HG02884 (cell line): ENCODE results near the gene RIF1.

ENCODE experiments used
- ATAC-seq: cut with Tn5 transposase; IDR thresholded peaks from one replicate; pipeline ENCODE4 v1.9.1; 2021; ENCODE audit warnings: mild to moderate bottlenecking, moderate library complexity; ENCODE audit not compliant: unreplicated experiment

Gene RIF1

DNA sequence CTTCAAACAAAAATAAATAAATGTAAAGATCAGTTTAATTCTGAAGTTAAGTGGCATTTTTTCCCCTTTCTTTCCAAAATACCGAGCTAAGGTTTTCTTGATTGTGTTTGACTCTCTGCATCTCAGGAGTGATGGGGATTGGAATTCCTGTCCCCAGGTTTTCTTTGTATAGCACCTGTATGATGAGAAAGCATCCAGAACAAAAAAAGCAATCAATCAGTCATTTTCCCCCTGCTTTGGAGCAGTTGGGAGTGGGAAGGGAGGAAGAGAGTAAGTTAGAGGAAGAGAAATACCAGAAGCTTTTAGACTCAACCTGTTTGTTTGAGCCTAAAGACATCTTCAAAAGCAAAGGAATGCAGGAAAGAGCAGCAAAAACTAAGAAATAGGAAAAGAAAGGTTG lies 88.5 kb downstream of the RIF1 start:
- no peak for ATAC-seq

- no peak for ATAC-seq
Observed at GRCh38 chr2:151506170-151506569, 96.5 kb downstream of the RIF1 start.

- ATAC-seq: no peak
Observed at GRCh38 chr2:151508519-151508918, 98.8 kb downstream of the RIF1 start.

DNA sequence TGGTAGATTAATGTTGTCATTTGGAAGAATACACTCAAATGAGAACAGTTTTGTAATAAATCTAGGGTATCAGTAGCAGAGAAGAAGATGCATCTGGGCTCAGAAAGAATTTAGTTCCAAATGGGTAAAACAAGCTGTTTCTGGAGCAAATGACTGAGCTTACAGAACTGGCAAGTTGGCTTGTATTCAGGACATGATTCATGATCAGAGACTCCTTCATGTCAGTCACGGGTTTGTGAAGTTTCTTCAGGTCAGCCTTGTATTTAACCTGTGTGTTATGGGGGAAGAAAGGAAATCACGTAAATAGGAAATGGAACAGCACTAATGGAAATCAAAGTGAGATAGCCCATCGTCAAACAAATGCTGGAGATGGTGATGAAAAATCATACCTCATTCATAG lies 109.1 kb downstream of the RIF1 start:
- ATAC-seq: no peak

DNA sequence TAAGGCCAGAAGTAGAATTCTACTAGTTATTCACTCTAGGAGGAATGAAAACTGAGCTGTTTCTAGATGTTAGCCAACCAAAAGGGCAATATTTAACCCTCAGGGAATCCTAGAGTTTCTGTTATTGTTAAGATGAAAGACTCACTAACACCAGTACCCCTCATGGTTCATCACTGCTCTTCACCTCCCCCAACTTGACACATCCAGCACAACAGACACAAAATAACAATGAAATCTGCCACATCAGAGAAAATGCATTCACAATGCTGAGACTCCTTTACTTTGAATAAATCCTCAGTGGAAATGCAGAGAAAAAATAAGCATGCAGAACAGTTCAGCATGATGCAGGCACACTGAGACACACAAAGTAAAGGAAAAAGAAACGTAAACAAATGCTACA lies 111.3 kb downstream of the RIF1 start:
- ATAC-seq: no peak

DNA sequence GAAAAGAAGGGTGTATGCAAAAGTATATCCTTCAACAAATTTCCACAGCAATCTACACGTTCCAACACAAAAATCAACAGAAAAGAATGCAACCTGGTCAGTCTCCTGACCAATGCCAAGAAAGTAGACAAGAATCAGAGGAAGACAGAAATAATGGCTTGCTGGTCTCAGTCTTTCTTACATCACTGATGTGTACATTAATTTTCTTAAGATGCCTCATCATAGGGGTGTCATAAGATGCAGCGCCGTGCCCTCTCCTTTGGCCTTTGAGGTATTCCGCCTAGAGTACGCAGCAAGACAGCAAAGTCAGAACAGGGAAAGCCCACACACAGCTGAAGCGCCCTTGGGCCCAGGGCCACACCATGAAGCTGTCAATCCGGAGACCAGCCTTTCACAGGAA lies 112.9 kb downstream of the RIF1 start:
- ATAC-seq: no peak

- ATAC-seq: no peak
Observed at GRCh38 chr2:151523850-151524249, 114.1 kb downstream of the RIF1 start.

GRCh38 chr2:151525821-151526373 lies 116.2 kb downstream of the RIF1 start:
- no peak for ATAC-seq

DNA sequence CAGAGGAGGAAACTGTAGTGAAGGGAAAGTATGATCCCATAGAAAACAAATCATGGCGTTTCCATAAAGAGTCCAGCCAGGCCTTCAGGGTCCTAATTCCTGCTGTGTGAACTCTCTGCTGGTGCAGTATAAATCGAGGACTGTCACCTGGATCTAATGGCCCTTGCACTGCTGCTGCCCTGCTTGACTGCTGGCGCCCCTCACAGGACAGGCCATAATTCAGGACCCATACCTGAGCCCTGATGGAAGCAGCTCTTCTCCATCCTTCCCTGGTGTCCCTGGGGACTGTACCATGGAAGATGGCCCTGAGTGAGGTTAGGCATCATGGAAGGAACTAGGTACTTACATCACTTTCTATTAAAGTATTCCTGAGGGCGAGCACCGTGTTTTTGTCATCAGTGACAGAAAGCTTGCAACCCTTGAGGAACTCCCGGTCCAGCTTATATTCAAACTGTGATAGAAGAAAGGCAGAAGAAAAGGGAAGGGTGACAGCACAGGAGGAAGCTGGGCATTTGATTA lies 116.9 kb downstream of the RIF1 start:
- ATAC-seq: no peak
